ENCODE measurements around the gene RAD51D. TPM values are rescaled to one million over a fixed set of nuclear protein-coding genes. Genes with fewer than 3 reads are reported as not detected.

RAD51D gene
- total RNA-seq, 1 experiment from 2014 or later, result 17.1 TPM

- CTCF ChIA-PET, result interaction anchor here (0.6 to 2.1 kb wide), 2 partner anchors 28 to 30 kb away, joined by 3 to 4 read pairs; no protein-coding TSS in a partner anchor
- intact Hi-C loops (cut with micrococcal nuclease; ENCODE audit: unreplicated experiment), result loop anchor here (1.0 kb wide), 1 partner anchor 7 kb away; no protein-coding TSS in a partner anchor
- Mint-ChIP-seq H3K4me1 (ENCODE audit: low read depth, unreplicated experiment) (peaks cover 27% of the 10 kb centered on the region), H3K27me3 (ENCODE audit: unreplicated experiment) (no peaks in the 10 kb centered on the region), H3K27ac (ENCODE audit: unreplicated experiment) (no peak overlapping the region), H3K9me3 (ENCODE audit: low read depth, unreplicated experiment) (no peaks in the 10 kb centered on the region), H3K36me3 (ENCODE audit: insufficient read depth, unreplicated experiment) (no peaks in the 10 kb centered on the region), H3K4me3 (ENCODE audit: low read depth, unreplicated experiment) (peak overlapping the region; percentile 39)
- TF ChIP-seq, protein P1, sequence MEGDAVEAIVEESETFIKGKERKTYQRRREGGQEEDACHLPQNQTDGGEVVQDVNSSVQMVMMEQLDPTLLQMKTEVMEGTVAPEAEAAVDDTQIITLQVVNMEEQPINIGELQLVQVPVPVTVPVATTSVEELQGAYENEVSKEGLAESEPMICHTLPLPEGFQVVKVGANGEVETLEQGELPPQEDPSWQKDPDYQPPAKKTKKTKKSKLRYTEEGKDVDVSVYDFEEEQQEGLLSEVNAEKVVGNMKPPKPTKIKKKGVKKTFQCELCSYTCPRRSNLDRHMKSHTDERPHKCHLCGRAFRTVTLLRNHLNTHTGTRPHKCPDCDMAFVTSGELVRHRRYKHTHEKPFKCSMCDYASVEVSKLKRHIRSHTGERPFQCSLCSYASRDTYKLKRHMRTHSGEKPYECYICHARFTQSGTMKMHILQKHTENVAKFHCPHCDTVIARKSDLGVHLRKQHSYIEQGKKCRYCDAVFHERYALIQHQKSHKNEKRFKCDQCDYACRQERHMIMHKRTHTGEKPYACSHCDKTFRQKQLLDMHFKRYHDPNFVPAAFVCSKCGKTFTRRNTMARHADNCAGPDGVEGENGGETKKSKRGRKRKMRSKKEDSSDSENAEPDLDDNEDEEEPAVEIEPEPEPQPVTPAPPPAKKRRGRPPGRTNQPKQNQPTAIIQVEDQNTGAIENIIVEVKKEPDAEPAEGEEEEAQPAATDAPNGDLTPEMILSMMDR (IDR thresholded peaks at IDR 0.05; ENCODE audit: unreplicated experiment), result no peak
- no peak for DNase-seq
- BruUV-seq (replicated peaks), result no TSS peak
Observed at GRCh38 chr17:35074711-35075707, 44.7 kb downstream of the RAD51D start.

GRCh38 chr17:35073991-35074627 is 45.6 kb downstream of the RAD51D start:
- CTCF ChIA-PET, result interaction anchor here (2.1 kb wide), 1 partner anchor 29 kb away, joined by 4 read pairs; no protein-coding TSS in a partner anchor
- Mint-ChIP-seq H3K9me3 (ENCODE audit: low read depth, unreplicated experiment) (no peaks in the 10 kb centered on the region), H3K27ac (ENCODE audit: unreplicated experiment) (no peak overlapping the region), H3K27me3 (ENCODE audit: unreplicated experiment) (no peaks in the 10 kb centered on the region), H3K4me1 (ENCODE audit: low read depth, unreplicated experiment) (peaks cover 28% of the 10 kb centered on the region), H3K36me3 (ENCODE audit: insufficient read depth, unreplicated experiment) (no peaks in the 10 kb centered on the region), H3K4me3 (ENCODE audit: low read depth, unreplicated experiment) (no peak overlapping the region)
- TF ChIP-seq, protein P1 (IDR thresholded peaks at IDR 0.05; ENCODE audit: unreplicated experiment), result no peak
- intact Hi-C loops (cut with micrococcal nuclease; ENCODE audit: unreplicated experiment), result loop anchor here (1.0 kb wide), 1 partner anchor 8 kb away; no protein-coding TSS in a partner anchor
- BruUV-seq (replicated peaks), result no TSS peak
- DNase-seq, result no peak

- BruUV-seq (replicated peaks), result no TSS peak
- H3K36me3 Mint-ChIP-seq (ENCODE audit: insufficient read depth, unreplicated experiment), result no peaks in the 10 kb centered on the region
- no peak for DNase-seq
- H3K27ac Mint-ChIP-seq (ENCODE audit: unreplicated experiment), result no peak overlapping the region
- CTCF ChIA-PET, result no interaction called here
- peaks cover 37% of the 10 kb centered on the region for H3K4me1 Mint-ChIP-seq (ENCODE audit: low read depth, unreplicated experiment)
- H3K9me3 Mint-ChIP-seq (ENCODE audit: low read depth, unreplicated experiment), result no peaks in the 10 kb centered on the region
- TF ChIP-seq, protein P1 (IDR thresholded peaks at IDR 0.05; ENCODE audit: unreplicated experiment), result no peak
- H3K4me3 Mint-ChIP-seq (ENCODE audit: low read depth, unreplicated experiment), result no peak overlapping the region
- H3K27me3 Mint-ChIP-seq (ENCODE audit: unreplicated experiment), result no peaks in the 10 kb centered on the region
- intact Hi-C loops (cut with micrococcal nuclease; ENCODE audit: unreplicated experiment), result no loop called here
Observed at GRCh38 chr17:35073183-35073790, 46.4 kb downstream of the RAD51D start.

- H3K4me3 Mint-ChIP-seq (ENCODE audit: low read depth, unreplicated experiment), result no peak overlapping the region
- CTCF ChIA-PET, result no interaction called here
- BruUV-seq (replicated peaks), result no TSS peak
- H3K27me3 Mint-ChIP-seq (ENCODE audit: unreplicated experiment), result no peaks in the 10 kb centered on the region
- H3K27ac Mint-ChIP-seq (ENCODE audit: unreplicated experiment), result no peak overlapping the region
- no peak for DNase-seq
- TF ChIP-seq, protein P1 (IDR thresholded peaks at IDR 0.05; ENCODE audit: unreplicated experiment), result no peak
- no peaks in the 10 kb centered on the region for H3K9me3 Mint-ChIP-seq (ENCODE audit: low read depth, unreplicated experiment)
- intact Hi-C loops (cut with micrococcal nuclease; ENCODE audit: unreplicated experiment), result no loop called here
- peaks cover 2% of the 10 kb centered on the region for H3K36me3 Mint-ChIP-seq (ENCODE audit: insufficient read depth, unreplicated experiment)
- H3K4me1 Mint-ChIP-seq (ENCODE audit: low read depth, unreplicated experiment), result peaks cover 37% of the 10 kb centered on the region
Observed at GRCh38 chr17:35069311-35069710, 50.3 kb downstream of the RAD51D start.

Measured in Calu3 (cell line).